Thoracic aorta endothelial cell (primary cell): ENCODE data around the gene C19orf73. TPM values are rescaled to one million over a fixed set of nuclear protein-coding genes. Genes with fewer than 3 reads are reported as not detected.

Experiments used
- small RNA-seq: library from RNA; depleted of rRNA; stranded (forward); fragments of <200 nt; gene quantifications from one replicate; pipeline ENCODE3, GENCODE V24; 2012
- total RNA-seq: library from RNA; depleted of rRNA; stranded (reverse); fragments of >200 nt; gene quantifications from 2 replicates; pipeline ENCODE4 v1.2.3, GENCODE V29; 2012

The C19orf73 gene
- total RNA-seq = 0.80 and 0.93 TPM in 2 replicates

GRCh38 chr19:49118565-49119410 is at the start of gene C19orf73:
Gene C19orf73, minus strand, starts transcription at chr19:49119143. Its CDS starts 121 bp downstream, at chr19:49119022.

DNA sequence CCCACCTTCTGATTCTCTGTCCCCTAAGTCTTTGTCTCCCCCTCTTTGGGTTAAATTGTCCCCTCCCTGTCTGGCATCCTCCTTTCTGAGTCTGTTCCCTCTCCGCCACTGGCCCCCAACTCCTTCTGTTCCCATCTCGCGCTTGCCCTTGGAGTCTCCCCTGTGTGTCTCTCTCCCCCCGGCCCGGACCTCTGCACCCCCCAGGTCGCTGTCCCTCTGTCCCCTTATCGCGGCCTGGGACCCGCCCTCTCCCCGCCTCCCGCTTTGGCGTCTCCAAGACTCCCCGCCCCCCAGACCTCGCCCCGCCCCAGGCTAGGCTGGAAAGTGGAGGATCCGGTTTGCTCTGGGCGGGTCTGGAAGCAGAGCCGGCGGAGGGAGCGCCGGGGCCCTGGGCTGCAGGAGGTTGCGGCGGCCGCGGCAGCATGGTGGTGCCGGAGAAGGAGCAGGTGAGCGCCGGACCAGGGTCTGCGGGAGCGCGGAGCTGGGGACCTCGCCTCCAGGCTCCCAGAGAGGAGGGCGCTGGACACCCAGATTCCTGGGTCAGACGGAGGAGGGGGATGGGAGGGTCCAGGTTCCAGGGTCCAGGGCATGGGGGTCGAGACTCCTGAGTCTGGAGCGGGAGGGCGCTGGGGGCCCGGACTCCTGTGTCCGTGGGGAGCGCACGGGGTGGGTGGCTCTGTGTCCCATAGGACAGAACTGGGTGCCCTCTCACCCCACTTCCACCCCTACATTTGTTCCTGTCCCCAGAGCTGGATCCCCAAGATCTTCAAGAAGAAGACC is 38.7 kb upstream of the C19orf73 start, which contains the start of gene TRPM4:
Gene TRPM4, plus strand, starts transcription at position 348 of the 780 bp plus-strand sequence. Its CDS starts 75 bp downstream, at position 423.

DNA sequence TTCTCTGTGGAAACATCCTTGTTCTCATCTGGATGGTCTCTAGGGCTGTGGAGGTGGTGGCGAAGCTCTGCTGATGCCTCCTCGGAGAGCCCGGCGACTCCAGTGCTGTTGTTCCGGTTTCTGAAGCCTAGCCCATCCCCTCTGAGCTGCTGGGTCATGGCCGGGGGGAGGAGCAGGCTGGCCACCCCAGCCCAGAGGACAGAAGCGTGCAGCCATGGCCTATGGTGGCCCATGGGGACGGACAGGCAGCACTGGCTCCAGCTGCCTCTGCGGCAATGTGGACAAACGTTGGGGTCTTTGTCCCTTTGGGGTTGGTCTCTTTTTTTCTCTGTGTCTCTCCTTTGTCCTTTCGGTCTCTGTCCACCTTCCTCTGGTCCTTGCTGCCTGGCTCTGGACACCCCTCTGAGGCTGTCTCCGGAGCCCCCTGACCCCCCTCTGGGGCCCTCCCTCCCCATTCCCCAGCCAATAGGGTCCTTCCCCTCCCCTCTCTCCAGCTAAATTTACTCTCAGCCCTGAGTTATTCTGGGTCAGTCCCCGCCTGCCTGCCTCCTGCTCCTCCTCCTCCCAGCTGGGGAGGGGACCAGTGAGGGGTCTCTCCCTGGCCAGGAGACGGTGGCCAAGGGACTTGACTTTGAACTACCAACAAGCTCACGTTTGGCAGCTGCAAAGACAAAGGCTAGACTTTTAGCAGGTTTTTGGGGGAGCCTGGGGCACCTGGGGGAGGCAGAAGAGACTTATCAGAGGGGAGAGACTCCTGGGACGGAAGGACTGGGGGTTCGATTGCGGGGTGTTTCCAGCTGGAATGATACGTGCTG is 36.3 kb upstream of the C19orf73 start, which contains the start of gene HRC:
Gene HRC, minus strand, starts transcription at position 392 of the 815 bp plus-strand sequence. Its CDS starts 159 bp downstream, at position 233.

DNA sequence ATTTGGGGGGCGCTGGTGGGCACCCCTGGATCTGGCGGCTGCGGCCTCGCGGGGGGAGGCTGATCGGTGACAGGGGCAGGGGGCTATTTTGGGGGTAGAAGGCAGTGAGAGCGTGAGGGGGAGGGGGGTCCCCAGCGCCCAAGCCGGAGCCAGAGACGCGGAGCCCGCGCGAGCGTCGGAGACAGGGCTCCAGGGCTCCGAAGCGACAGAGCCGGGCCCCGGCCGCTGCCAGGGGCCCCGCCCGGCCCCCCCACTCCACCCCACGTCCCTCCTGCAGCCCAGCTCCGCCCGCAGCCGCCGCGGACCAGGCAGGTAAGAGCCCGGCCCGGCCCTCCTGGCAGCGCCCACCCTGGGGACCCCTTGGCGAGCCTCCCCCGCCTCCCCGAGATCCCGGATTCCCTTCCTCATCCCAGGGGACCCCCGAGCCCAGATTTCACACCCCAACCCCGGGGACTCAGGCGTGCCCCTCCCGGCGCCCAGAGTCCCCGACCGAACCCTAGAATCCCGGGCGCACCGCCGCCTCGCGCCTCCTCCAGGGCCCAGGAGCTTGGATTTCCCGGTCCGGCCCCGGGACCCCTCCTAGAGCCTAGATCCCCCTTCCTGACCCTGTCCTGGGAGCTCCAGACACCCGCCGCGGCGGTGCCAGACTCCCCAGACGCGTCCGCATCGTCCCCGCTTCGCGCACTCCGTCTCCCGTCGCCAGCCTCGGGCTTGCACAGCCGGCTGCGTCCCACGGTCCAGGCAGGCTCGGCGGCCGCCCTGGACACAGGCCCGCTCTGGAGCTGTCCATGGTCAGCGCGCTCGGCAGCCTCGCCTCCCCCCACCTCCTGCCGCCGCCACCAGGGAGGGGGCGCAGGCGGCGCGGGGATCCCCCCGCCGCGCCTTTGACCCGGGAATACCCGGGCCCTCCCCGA is 725 bp upstream of the C19orf73 start, which contains the start of gene PPFIA3:
Gene PPFIA3, plus strand, starts transcription at position 134 of the 914 bp plus-strand sequence. CDS start 8,330 bp downstream, outside the sequence.

DNA sequence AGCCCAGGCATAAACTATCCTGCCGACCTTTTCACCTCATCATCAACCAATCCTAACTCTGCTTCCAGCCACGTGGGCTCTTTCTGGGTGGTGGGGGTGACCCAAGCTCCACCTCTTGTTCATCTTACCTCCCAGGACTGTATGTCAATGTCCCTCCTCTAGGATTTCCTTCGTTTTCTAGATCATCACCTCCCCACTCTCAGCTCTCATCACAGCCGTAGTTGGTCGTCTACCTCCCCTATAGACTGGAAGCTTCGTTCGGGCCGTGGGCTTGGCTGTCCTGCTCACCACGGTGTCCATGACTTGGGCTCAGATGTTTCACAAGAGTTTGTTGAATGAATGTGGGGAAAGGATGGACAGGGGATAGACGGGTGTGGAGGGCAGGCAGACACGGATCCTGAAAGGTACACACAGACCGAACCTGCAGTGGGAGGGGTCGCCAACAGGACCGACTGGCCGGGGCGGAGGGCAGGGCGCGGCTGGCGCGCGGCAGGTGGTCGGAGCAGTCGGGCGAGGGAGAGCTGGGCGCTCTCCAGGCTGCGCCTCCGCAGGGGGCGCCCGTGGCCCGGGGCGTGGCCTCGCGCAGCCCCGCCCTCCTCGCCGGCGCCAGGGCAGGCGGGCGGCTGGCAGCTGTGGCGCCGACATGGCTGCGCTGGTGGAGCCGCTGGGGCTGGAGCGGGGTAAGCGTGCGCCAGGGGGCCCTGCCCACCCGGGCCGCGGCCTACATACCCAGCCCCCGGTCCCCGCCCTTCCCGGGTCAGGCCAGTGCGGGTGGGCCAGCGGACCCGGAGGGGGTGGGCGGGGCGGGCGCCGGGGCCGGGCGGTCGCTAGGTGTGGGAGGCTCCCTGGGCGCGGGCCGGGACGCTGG is 4.9 kb downstream of the C19orf73 start, which contains the start of gene LIN7B:
Gene LIN7B, plus strand, starts transcription at position 609 of the 868 bp plus-strand sequence. Its CDS starts 35 bp downstream, at position 644.

GRCh38 chr19:49085020-49085867 is 33.7 kb downstream of the C19orf73 start, which contains the start of gene SNRNP70:
Gene SNRNP70, plus strand, starts transcription at chr19:49085451. Its CDS starts 964 bp downstream, at chr19:49086415.

Small RNAs within 50 kb of the gene (small RNA-seq; reads per million reads assigned to genes)
- not detected for gene RN7SL708P

Other genes starting within 250 kb of the C19orf73 start
- gene PPP1R15A, start 246.7 kb downstream of the C19orf73 start, total RNA-seq = 35.7 and 43.0 TPM in 2 replicates
- gene TULP2, start 220.4 kb downstream of the C19orf73 start, total RNA-seq = 0.40 TPM in 1 of 2 replicates, not detected in the other
- 193 and 203 TPM in 2 replicates for gene NUCB1, start 218.8 kb downstream of the C19orf73 start, total RNA-seq
- gene DHDH, start 185.4 kb downstream of the C19orf73 start, total RNA-seq = not detected in 2 replicates
- 81.7 and 89.2 TPM in 2 replicates for gene BAX, start 164.3 kb downstream of the C19orf73 start, total RNA-seq
- gene FTL, start 153.8 kb downstream of the C19orf73 start, total RNA-seq = 1,330 and 1,646 TPM in 2 replicates
- 45.9 and 46.9 TPM in 2 replicates for gene GYS1, start 125.8 kb downstream of the C19orf73 start, total RNA-seq
- gene RUVBL2, start 125.3 kb downstream of the C19orf73 start, total RNA-seq = 152 and 220 TPM in 2 replicates
- not detected in 2 replicates for gene LHB, start 102.1 kb downstream of the C19orf73 start, total RNA-seq
- not detected in 2 replicates for gene CGB3, start 94.8 kb downstream of the C19orf73 start, total RNA-seq
- not detected in 2 replicates for gene CGB2, start 87.3 kb downstream of the C19orf73 start, total RNA-seq
- not detected in 2 replicates for gene CGB1, start 82.2 kb downstream of the C19orf73 start, total RNA-seq
- gene CGB5, start 75.3 kb downstream of the C19orf73 start, total RNA-seq = 0.22 TPM in 1 of 2 replicates, not detected in the other
- not detected in 2 replicates for gene CGB8, start 70.0 kb downstream of the C19orf73 start, total RNA-seq
- 0.13 and 0.29 TPM in 2 replicates for gene CGB7, start 61.4 kb downstream of the C19orf73 start, total RNA-seq
- gene NTF4, start 54.3 kb downstream of the C19orf73 start, total RNA-seq = not detected in 2 replicates
- gene KCNA7, start 46.4 kb downstream of the C19orf73 start, total RNA-seq = not detected in 2 replicates
- 169 and 205 TPM in 2 replicates for gene SNRNP70, start 33.7 kb downstream of the C19orf73 start, total RNA-seq
- gene LIN7B, start 4.8 kb downstream of the C19orf73 start, total RNA-seq = 0.93 and 1.1 TPM in 2 replicates
- 1.7 and 3.2 TPM in 2 replicates for gene PPFIA3, start 401 bp upstream of the C19orf73 start, total RNA-seq
- not detected in 2 replicates for gene HRC, start 36.3 kb upstream of the C19orf73 start, total RNA-seq
- 14.1 and 16.5 TPM in 2 replicates for gene TRPM4, start 38.6 kb upstream of the C19orf73 start, total RNA-seq
- gene SLC6A16, start 206.0 kb upstream of the C19orf73 start, total RNA-seq = 0.65 and 1.3 TPM in 2 replicates
- not detected in 2 replicates for gene CD37, start 216.3 kb upstream of the C19orf73 start, total RNA-seq
- gene TEAD2, start 243.3 kb upstream of the C19orf73 start, total RNA-seq = 59.0 and 74.2 TPM in 2 replicates
- gene DKKL1, start 244.7 kb upstream of the C19orf73 start, total RNA-seq = not detected in 2 replicates